VCaP (cell line): ENCODE measurements around the gene ERVFRD-1.

Experiments used
- H3K27ac ChIP-seq: fragments of 450-650 bp; 2 replicates; pipeline ENCODE4 v1.5.1; 2017
- TF ChIP-seq, protein P1 (sequence below): fragments of 450-650 bp; conservative IDR thresholded peaks from 2 replicates; pipeline ENCODE4 v1.5.1; 2017; ENCODE audit warnings: mild to moderate bottlenecking, moderate library complexity

Gene ERVFRD-1

DNA sequence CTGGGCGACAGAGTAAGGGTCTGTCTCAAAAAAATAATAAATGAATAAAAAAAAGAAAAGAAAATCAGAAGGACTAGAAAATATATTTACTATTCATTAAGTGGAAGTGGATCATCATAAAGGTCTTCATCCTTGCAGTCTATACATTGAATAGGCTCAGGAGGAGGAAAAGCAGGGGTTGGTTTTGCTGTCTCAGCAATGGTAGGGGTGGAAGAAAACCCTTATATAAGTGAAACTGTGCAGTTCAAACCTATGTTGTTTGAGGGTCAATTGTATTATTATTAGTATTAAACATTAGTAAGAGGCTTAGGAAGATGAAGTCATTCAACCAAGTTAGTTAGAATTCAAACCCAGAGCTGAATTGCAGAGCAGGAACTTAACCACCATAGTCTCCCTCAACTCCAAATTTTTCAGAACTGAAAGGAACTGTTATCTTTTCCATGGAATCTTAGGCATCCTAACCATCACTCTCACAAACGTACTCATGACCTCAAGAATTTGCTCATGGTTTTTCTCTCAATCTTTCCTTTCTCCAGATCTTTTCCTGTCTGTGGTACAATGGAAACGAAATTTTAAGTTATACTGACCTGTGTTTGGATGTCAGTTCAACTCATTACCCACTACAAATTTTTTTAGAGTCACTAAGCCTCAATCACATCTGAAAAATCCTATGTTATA, 25.6 kb downstream of the ERVFRD-1 start:
- H3K27ac ChIP-seq, result no peak overlapping the region
- TF ChIP-seq, protein P1, sequence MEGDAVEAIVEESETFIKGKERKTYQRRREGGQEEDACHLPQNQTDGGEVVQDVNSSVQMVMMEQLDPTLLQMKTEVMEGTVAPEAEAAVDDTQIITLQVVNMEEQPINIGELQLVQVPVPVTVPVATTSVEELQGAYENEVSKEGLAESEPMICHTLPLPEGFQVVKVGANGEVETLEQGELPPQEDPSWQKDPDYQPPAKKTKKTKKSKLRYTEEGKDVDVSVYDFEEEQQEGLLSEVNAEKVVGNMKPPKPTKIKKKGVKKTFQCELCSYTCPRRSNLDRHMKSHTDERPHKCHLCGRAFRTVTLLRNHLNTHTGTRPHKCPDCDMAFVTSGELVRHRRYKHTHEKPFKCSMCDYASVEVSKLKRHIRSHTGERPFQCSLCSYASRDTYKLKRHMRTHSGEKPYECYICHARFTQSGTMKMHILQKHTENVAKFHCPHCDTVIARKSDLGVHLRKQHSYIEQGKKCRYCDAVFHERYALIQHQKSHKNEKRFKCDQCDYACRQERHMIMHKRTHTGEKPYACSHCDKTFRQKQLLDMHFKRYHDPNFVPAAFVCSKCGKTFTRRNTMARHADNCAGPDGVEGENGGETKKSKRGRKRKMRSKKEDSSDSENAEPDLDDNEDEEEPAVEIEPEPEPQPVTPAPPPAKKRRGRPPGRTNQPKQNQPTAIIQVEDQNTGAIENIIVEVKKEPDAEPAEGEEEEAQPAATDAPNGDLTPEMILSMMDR, result no peak

DNA sequence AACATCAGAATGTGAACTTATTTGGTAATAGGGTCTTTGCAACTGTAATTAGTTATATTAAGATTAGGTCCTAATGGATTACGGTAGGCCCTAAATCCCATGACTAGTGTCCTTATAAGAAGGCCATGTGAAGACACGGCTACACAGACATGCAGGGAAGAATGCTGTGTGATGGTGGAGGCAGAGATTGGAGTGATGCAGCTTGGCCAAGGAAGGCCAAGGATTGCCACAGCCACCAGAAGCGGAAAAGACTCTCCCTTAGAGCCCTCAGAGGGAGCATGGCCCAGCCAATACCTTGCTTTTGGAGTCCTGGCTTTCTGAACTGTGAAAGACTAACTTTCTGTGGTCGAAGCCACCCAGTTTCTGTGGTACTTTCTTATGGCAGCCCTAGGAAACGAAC, 27.6 kb downstream of the ERVFRD-1 start:
- TF ChIP-seq, protein P1, result no peak
- H3K27ac ChIP-seq, result no peak overlapping the region

GRCh38 chr6:11083491-11083890, 28.0 kb downstream of the ERVFRD-1 start:
- no peak overlapping the region for H3K27ac ChIP-seq
- TF ChIP-seq, protein P1, result no peak

DNA sequence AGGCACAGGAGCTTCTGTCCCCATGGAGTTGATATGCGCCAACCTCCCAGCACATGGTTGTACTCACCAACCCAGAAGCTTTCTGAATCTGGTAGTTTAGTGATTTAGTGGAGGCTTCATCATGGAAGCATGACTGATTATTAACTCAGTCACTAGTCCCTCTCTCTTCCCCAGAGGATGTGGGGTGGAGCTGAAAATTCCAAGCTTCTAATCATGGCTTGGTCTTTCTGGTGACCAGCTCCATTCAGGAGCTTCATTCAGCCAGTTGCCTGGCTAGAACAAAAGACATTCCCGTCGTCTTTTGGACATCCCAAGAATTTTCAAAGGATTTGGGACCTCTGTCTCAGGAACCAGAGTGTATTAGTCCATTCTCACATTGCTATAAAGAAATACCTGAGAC, 31.2 kb downstream of the ERVFRD-1 start:
- TF ChIP-seq, protein P1, result no peak
- no peak overlapping the region for H3K27ac ChIP-seq

GRCh38 chr6:11078266-11078665, 33.3 kb downstream of the ERVFRD-1 start:
- TF ChIP-seq, protein P1, result no peak
- no peak overlapping the region for H3K27ac ChIP-seq

GRCh38 chr6:11076540-11076939, 35.0 kb downstream of the ERVFRD-1 start:
- TF ChIP-seq, protein P1, result no peak
- no peak overlapping the region for H3K27ac ChIP-seq

GRCh38 chr6:11072101-11072500, 39.4 kb downstream of the ERVFRD-1 start:
- H3K27ac ChIP-seq, result no peak overlapping the region
- TF ChIP-seq, protein P1, result no peak
